GM20000 (cell line): Measurements from ENCODE around the gene NPTN.

Source experiments
- DNase-seq: peaks from one replicate; pipeline ENCODE4 v3.0.0; 2012; ENCODE audit warnings: low spot score
- CTCF ChIP-seq: IDR thresholded peaks from 2 replicates; pipeline ENCODE4 v1.5.1; 2012; ENCODE audit warnings: mild to moderate bottlenecking, control low read depth; ENCODE audit errors: extremely low read depth, missing control alignments

NPTN gene

GRCh38 chr15:73621286-73621826, 11.8 kb downstream of the NPTN start:
- no peak for TF ChIP-seq CTCF

GRCh38 chr15:73620078-73620477, 13.1 kb downstream of the NPTN start:
- no peak for TF ChIP-seq CTCF
- no peak for DNase-seq

More at GRCh38 chr15:73621286-73621826, 11.8 kb downstream of the NPTN start:
- DNase-seq: no peak

GRCh38 chr15:73617913-73618312, 15.3 kb downstream of the NPTN start:
- no peak for DNase-seq
- TF ChIP-seq CTCF: no peak

- no peak for TF ChIP-seq CTCF
- DNase-seq: no peak
Measured at GRCh38 chr15:73617301-73617831, 15.8 kb downstream of the NPTN start.

GRCh38 chr15:73608941-73609340, 24.2 kb downstream of the NPTN start:
- TF ChIP-seq CTCF: no peak
- DNase-seq: no peak

GRCh38 chr15:73608475-73608874, 24.7 kb downstream of the NPTN start:
- no peak for TF ChIP-seq CTCF
- no peak for DNase-seq

- TF ChIP-seq CTCF: no peak
- DNase-seq: no peak
Measured at GRCh38 chr15:73607843-73608242, 25.3 kb downstream of the NPTN start.
